KOPT-K1 (cell line): ENCODE results near the gene SHF.
"Not testable (repeated sequence)": the region's sequence is repeated elsewhere in the genome, so short reads cannot be mapped to it uniquely, and the experiment has no call there.

Experiments used
- H3K27ac ChIP-seq: fragments of 200-600 bp; sonication (generic); 2 replicates; pipeline ENCODE4 v1.5.1; 2016; ENCODE audit warnings: antibody characterized with exemption, mild to moderate bottlenecking, low read depth, low read length; ENCODE audit not compliant: poor library complexity, severe bottlenecking
- H3K36me3 ChIP-seq: fragments of 200-600 bp; sonication (generic); 2 replicates; pipeline ENCODE4 v1.5.1; 2017; ENCODE audit warnings: antibody characterized with exemption, mild to moderate bottlenecking, low read length, moderate library complexity; ENCODE audit not compliant: insufficient read depth
- H3K9me3 ChIP-seq: fragments of 200-600 bp; sonication (generic); 2 replicates; pipeline ENCODE4 v1.5.1; 2017; ENCODE audit warnings: antibody characterized with exemption, low read length, mild to moderate bottlenecking; ENCODE audit not compliant: insufficient read depth, poor library complexity, severe bottlenecking

Gene SHF

GRCh38 chr15:45187894-45188830 is at the start of gene SHF:
TSS of gene SHF (minus strand) at chr15:45187966. CDS start at chr15:45187951, 15 bp downstream.
- no peak within 1 kb of the TSS for H3K27ac ChIP-seq
- no peaks in the 10 kb centered on the region for H3K36me3 ChIP-seq
- no peaks in the 10 kb centered on the region for H3K9me3 ChIP-seq

GRCh38 chr15:45236806-45237205 is 49.0 kb upstream of the SHF start:
- H3K27ac ChIP-seq, H3K36me3 ChIP-seq: not testable (repeated sequence)
- H3K9me3 ChIP-seq = peaks cover 28% of the 10 kb centered on the region

- H3K36me3 ChIP-seq = no peaks in the 10 kb centered on the region
- H3K9me3 ChIP-seq = peaks cover 11% of the 10 kb centered on the region
- H3K27ac ChIP-seq = no peak overlapping the region
Observed at GRCh38 chr15:45234562-45235235, 46.9 kb upstream of the SHF start.

- H3K9me3 ChIP-seq = peaks cover 11% of the 10 kb centered on the region
- no peak overlapping the region for H3K27ac ChIP-seq
- H3K36me3 ChIP-seq = no peaks in the 10 kb centered on the region
Observed at GRCh38 chr15:45231864-45232562, 44.2 kb upstream of the SHF start.

GRCh38 chr15:45231132-45231531 is 43.4 kb upstream of the SHF start:
- H3K27ac ChIP-seq = no peak overlapping the region
- H3K9me3 ChIP-seq = peaks cover 11% of the 10 kb centered on the region
- no peaks in the 10 kb centered on the region for H3K36me3 ChIP-seq

GRCh38 chr15:45230245-45230965 is 42.6 kb upstream of the SHF start:
- Histone ChIP-seq H3K9me3 (peaks cover 11% of the 10 kb centered on the region), H3K36me3 (no peaks in the 10 kb centered on the region), H3K27ac (no peak overlapping the region)

- Histone ChIP-seq H3K36me3 (no peaks in the 10 kb centered on the region), H3K27ac (no peak overlapping the region), H3K9me3 (no peaks in the 10 kb centered on the region)
Observed at GRCh38 chr15:45228931-45229330, 41.2 kb upstream of the SHF start.

GRCh38 chr15:45225506-45226273 is 37.9 kb upstream of the SHF start:
- no peaks in the 10 kb centered on the region for H3K9me3 ChIP-seq

GRCh38 chr15:45224621-45225217 is 37.0 kb upstream of the SHF start:
- H3K36me3 ChIP-seq = no peaks in the 10 kb centered on the region
- H3K9me3 ChIP-seq = no peaks in the 10 kb centered on the region
- no peak overlapping the region for H3K27ac ChIP-seq

More at GRCh38 chr15:45225506-45226273, 37.9 kb upstream of the SHF start:
- no peak overlapping the region for H3K27ac ChIP-seq
- H3K36me3 ChIP-seq = no peaks in the 10 kb centered on the region

- Histone ChIP-seq H3K27ac (no peak overlapping the region), H3K9me3 (no peaks in the 10 kb centered on the region), H3K36me3 (no peaks in the 10 kb centered on the region)
Observed at GRCh38 chr15:45221967-45222366, 34.2 kb upstream of the SHF start.

GRCh38 chr15:45221053-45221599 is 33.4 kb upstream of the SHF start:
- no peak overlapping the region for H3K27ac ChIP-seq
- H3K9me3 ChIP-seq = no peaks in the 10 kb centered on the region
- H3K36me3 ChIP-seq = no peaks in the 10 kb centered on the region

GRCh38 chr15:45212493-45212892 is 24.7 kb upstream of the SHF start:
- Histone ChIP-seq H3K36me3 (no peaks in the 10 kb centered on the region), H3K9me3 (no peaks in the 10 kb centered on the region), H3K27ac (no peak overlapping the region)

GRCh38 chr15:45205192-45205591 is 17.4 kb upstream of the SHF start:
- no peak overlapping the region for H3K27ac ChIP-seq
- H3K36me3 ChIP-seq = no peaks in the 10 kb centered on the region
- H3K9me3 ChIP-seq = no peaks in the 10 kb centered on the region
